ENCODE measurements around the gene TMEM235. TPM values are rescaled to one million over a fixed set of nuclear protein-coding genes. Genes with fewer than 3 reads are reported as not detected.

Gene TMEM235
- total RNA-seq, 1 experiment from 2014 or later, result not detected

- DNase-seq, result no peak
- no peaks in the 10 kb centered on the region for H3K36me3 ChIP-seq
- no peaks in the 10 kb centered on the region for H3K9me3 ChIP-seq
- H3K27me3 ChIP-seq, result no peaks in the 10 kb centered on the region
- no peak overlapping the region for H3K4me3 ChIP-seq
Measured at GRCh38 chr17:78208486-78208885, 22.9 kb upstream of the TMEM235 start.

- Histone ChIP-seq H3K27me3 (no peaks in the 10 kb centered on the region), H3K9me3 (no peaks in the 10 kb centered on the region), H3K4me3 (no peak overlapping the region), H3K36me3 (peaks cover 8% of the 10 kb centered on the region)
- no peak for DNase-seq
Measured at GRCh38 chr17:78210111-78210510, 21.3 kb upstream of the TMEM235 start.

GRCh38 chr17:78211032-78211431 is 20.4 kb upstream of the TMEM235 start:
- H3K9me3 ChIP-seq, result no peaks in the 10 kb centered on the region
- no peak overlapping the region for H3K4me3 ChIP-seq
- no peaks in the 10 kb centered on the region for H3K27me3 ChIP-seq
- no peak for DNase-seq
- H3K36me3 ChIP-seq, result peaks cover 15% of the 10 kb centered on the region

GRCh38 chr17:78214016-78214705 is 17.3 kb upstream of the TMEM235 start, which contains the start of gene BIRC5:
Gene BIRC5, plus strand, starts transcription at chr17:78214253. Its CDS starts 64 bp downstream, at chr17:78214317.
- peak within 1 kb of the TSS; percentile 85 for H3K4me3 ChIP-seq
- DNase-seq, result peak; percentile 93
- H3K36me3 ChIP-seq, result peaks cover 47% of the 10 kb centered on the region
- H3K27me3 ChIP-seq, result no peaks in the 10 kb centered on the region
- H3K9me3 ChIP-seq, result no peaks in the 10 kb centered on the region

- Histone ChIP-seq H3K27me3 (no peaks in the 10 kb centered on the region), H3K4me3 (peak overlapping the region; percentile 85), H3K9me3 (no peaks in the 10 kb centered on the region), H3K36me3 (peaks cover 52% of the 10 kb centered on the region)
- no peak for DNase-seq
Measured at GRCh38 chr17:78214706-78215061, 16.7 kb upstream of the TMEM235 start.

GRCh38 chr17:78219396-78220150 is 11.9 kb upstream of the TMEM235 start:
- Histone ChIP-seq H3K27me3 (no peaks in the 10 kb centered on the region), H3K9me3 (no peaks in the 10 kb centered on the region), H3K4me3 (no peak overlapping the region), H3K36me3 (peaks cover 93% of the 10 kb centered on the region)
- DNase-seq, result no peak

GRCh38 chr17:78223061-78223460 is 8.4 kb upstream of the TMEM235 start:
- Histone ChIP-seq H3K4me3 (no peak overlapping the region), H3K9me3 (no peaks in the 10 kb centered on the region), H3K27me3 (no peaks in the 10 kb centered on the region), H3K36me3 (peaks cover 67% of the 10 kb centered on the region)
- DNase-seq, result no peak

GRCh38 chr17:78223765-78224164 is 7.7 kb upstream of the TMEM235 start:
- H3K36me3 ChIP-seq, result peaks cover 60% of the 10 kb centered on the region
- no peak overlapping the region for H3K4me3 ChIP-seq
- H3K27me3 ChIP-seq, result no peaks in the 10 kb centered on the region
- DNase-seq, result no peak
- H3K9me3 ChIP-seq, result no peaks in the 10 kb centered on the region

GRCh38 chr17:78224231-78225087 is 7.0 kb upstream of the TMEM235 start:
- Histone ChIP-seq H3K4me3 (no peak overlapping the region), H3K36me3 (peaks cover 53% of the 10 kb centered on the region), H3K27me3 (no peaks in the 10 kb centered on the region), H3K9me3 (no peaks in the 10 kb centered on the region)
- no peak for DNase-seq

GRCh38 chr17:78225088-78225865 is 6.2 kb upstream of the TMEM235 start:
- Histone ChIP-seq H3K27me3 (no peaks in the 10 kb centered on the region), H3K9me3 (no peaks in the 10 kb centered on the region), H3K36me3 (peaks cover 47% of the 10 kb centered on the region), H3K4me3 (no peak overlapping the region)
- no peak for DNase-seq

GRCh38 chr17:78226055-78226758 is 5.2 kb upstream of the TMEM235 start:
- Histone ChIP-seq H3K36me3 (peaks cover 38% of the 10 kb centered on the region), H3K27me3 (peaks cover 7% of the 10 kb centered on the region), H3K9me3 (no peaks in the 10 kb centered on the region), H3K4me3 (no peak overlapping the region)
- no peak for DNase-seq

- DNase-seq, result no peak
- Histone ChIP-seq H3K9me3 (no peaks in the 10 kb centered on the region), H3K4me3 (no peak overlapping the region), H3K27me3 (peaks cover 11% of the 10 kb centered on the region), H3K36me3 (peaks cover 31% of the 10 kb centered on the region)
Measured at GRCh38 chr17:78226759-78227454, 4.5 kb upstream of the TMEM235 start.

GRCh38 chr17:78227455-78227916 is 3.9 kb upstream of the TMEM235 start:
- Histone ChIP-seq H3K36me3 (peaks cover 27% of the 10 kb centered on the region), H3K4me3 (no peak overlapping the region), H3K27me3 (peaks cover 15% of the 10 kb centered on the region), H3K9me3 (no peaks in the 10 kb centered on the region)
- DNase-seq, result no peak

GRCh38 chr17:78228176-78228575 is 3.3 kb upstream of the TMEM235 start:
- H3K9me3 ChIP-seq, result no peaks in the 10 kb centered on the region
- peaks cover 20% of the 10 kb centered on the region for H3K36me3 ChIP-seq
- DNase-seq, result no peak
- H3K4me3 ChIP-seq, result no peak overlapping the region
- peaks cover 15% of the 10 kb centered on the region for H3K27me3 ChIP-seq

GRCh38 chr17:78230252-78230962 is 1.0 kb upstream of the TMEM235 start:
- no peaks in the 10 kb centered on the region for H3K9me3 ChIP-seq
- no peaks in the 10 kb centered on the region for H3K36me3 ChIP-seq
- peaks cover 15% of the 10 kb centered on the region for H3K27me3 ChIP-seq
- no peak overlapping the region for H3K4me3 ChIP-seq
- DNase-seq, result no peak

All from MG63 (cell line).